Measurements from ENCODE around the gene BRCA2.

The BRCA2 gene

DNA sequence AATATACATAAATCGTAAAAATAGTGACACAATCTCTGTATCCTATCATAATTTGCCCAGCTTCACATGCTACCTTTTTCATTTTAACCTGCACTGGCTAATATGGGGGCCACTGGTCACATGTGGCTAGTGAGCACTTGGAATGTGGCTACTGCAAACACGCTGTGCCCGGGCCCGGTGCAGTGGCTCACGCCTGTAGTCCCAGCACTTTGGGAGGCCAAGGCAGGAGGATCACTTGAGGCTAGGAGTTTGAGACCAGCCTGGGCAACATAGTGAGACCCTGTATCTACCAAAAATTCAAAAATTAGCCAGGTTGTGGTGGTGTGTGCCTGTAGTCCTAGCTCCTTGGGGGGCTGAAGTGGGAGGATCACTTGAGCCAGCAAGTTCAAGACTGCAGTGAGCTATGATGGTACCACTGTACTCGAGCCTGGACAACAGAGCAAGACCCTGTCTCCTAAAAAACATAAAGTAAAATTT, 114.2 kb downstream of the BRCA2 start:
- DNase-seq (ENCODE audit: low read depth): no peak

DNA sequence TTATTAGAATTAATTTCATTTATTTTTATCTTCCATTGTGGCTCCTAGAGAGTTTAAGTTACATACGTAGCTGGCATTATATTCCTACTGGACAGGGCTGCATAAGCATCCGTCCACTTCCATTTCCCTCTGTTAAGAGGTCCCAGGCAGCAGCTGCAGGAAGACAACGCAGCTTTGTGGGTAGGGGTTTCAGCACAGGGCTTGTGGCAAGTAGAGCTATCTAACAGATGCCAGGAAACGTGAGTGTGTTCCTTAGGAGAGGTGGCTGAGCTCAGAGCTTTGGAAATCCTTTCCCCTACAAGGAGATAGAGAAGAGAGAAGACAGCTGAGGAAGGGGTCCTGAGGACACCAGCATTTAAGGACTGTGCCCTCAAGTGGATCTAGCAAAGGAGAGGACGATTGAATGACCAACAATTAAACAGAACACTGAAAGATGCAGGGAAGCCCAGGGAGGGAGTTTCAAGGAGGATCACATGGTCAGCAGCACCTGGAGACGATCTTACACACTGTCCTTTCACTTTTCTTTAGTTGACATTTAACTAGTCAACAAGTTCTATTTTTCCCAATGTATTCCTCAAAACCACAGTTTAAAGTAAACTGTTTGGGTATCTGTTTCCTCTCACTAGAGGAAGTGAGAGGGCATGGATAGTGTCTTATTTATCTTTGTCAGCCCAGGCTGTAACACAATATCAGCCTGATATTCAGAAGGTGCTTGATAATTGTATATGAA, 114.9 kb downstream of the BRCA2 start:
- no peak for DNase-seq (ENCODE audit: low read depth)

- no peak for DNase-seq (ENCODE audit: low read depth)
Observed at GRCh38 chr13:32431361-32431760, 116.1 kb downstream of the BRCA2 start.

DNA sequence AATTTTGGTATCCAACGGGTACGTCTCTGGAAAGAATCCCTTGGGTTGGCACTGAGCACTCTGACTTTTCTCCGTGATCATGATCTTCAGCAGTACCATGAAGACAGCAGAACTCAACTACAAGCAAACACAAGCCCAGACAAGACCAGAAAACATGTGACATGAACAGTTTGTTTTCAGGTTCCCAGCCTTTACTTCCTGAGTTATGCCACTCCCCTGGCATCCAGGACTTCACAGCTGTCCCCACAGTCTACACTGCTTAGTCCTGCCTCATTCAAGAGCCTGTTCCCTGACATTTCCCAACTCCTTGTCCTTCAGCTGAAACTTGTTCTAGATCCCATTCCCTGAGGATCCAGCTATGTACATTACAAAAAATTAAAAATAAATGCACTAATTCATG, 117.5 kb downstream of the BRCA2 start:
- DNase-seq (ENCODE audit: low read depth): no peak

DNA sequence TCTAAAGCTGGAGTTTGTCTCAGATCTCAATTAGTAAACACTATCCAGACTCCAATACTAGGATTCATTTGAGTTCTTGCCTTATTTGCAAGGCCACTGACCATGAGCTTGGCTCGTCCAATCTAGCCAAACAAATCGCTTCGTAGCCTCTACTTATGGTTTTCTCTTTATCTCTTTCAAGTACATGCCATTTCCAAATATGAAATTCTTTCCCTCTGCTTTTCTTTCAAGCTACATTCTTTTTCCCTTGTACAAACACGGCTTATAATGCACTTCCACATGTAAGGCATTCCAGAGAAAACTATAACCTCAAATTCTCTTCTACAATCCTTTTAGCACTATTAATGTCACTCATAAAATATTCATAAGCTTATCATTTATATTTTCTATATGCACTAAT, 123.6 kb downstream of the BRCA2 start:
- DNase-seq (ENCODE audit: low read depth): no peak

DNA sequence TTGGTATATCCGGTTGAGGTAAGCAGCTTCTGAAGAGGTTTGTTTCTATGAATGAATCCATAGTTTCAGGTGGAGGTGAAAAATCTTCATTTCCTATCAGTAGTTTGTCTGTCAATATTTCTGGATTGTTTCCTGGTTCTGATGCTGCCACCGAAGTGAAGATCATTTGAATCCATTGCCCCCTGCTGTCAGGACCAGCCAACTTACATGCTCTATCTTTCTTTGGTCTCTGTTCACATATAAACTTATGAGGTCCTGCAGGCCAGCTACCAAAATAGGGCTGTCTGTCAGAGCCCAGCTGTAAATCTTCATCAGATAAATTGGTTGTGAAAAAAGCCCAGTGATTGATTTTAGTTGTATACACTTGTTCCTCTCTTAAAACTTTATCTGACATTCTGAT, 127.8 kb downstream of the BRCA2 start:
- peak; percentile 10 for DNase-seq (ENCODE audit: low read depth)

DNA sequence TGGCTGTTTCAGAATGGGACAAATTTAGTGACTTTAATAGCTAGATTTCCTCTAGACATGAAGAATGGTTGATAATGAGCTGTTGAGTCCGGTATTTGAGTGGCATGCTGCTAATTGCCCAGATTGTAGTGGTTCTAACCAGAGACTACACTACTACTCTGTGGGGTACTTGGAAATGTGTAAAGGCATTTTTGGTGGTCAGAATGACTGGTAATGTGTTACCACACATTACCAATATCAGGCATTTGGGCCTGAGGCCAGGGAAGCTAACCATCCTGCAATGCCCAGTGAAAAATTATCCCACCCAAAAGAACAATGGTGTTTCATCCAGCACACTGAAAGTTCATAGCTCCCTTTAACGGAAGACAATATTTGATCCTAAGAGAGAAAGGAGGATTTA, 130.2 kb downstream of the BRCA2 start:
- DNase-seq (ENCODE audit: low read depth): no peak

- DNase-seq (ENCODE audit: low read depth): no peak
Observed at GRCh38 chr13:32446220-32446619, 130.9 kb downstream of the BRCA2 start.

GRCh38 chr13:32446773-32447465, 131.6 kb downstream of the BRCA2 start:
- no peak for DNase-seq (ENCODE audit: low read depth)

- DNase-seq (ENCODE audit: low read depth): no peak
Observed at GRCh38 chr13:32447894-32448623, 132.8 kb downstream of the BRCA2 start.

DNA sequence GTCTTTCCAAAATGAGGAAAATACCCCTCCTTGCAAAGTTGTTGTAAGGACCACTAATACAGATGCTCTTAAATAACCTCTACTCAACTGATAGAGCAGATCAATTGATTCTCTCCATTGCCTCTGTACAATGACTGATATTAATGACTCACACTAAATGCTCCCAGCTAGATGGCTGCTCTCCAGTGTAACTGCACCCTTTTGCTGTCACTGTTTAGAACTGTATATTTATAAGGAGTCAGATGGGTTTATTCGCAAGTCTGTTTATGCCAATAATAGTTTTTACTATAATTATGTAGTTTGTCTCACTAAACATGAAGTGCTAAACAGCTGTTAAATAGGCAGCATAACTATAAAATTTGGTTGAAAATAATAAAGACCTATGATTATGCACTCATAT, 133.7 kb downstream of the BRCA2 start:
- DNase-seq (ENCODE audit: low read depth): no peak
